Measurements from ENCODE around the gene RAB17. TPM values are rescaled to one million over a fixed set of nuclear protein-coding genes. Genes with fewer than 3 reads are reported as not detected.

The RAB17 gene
- total and polyA plus RNA-seq, 8 donors, result 19.2 to 130 (median 30.7) TPM

DNA sequence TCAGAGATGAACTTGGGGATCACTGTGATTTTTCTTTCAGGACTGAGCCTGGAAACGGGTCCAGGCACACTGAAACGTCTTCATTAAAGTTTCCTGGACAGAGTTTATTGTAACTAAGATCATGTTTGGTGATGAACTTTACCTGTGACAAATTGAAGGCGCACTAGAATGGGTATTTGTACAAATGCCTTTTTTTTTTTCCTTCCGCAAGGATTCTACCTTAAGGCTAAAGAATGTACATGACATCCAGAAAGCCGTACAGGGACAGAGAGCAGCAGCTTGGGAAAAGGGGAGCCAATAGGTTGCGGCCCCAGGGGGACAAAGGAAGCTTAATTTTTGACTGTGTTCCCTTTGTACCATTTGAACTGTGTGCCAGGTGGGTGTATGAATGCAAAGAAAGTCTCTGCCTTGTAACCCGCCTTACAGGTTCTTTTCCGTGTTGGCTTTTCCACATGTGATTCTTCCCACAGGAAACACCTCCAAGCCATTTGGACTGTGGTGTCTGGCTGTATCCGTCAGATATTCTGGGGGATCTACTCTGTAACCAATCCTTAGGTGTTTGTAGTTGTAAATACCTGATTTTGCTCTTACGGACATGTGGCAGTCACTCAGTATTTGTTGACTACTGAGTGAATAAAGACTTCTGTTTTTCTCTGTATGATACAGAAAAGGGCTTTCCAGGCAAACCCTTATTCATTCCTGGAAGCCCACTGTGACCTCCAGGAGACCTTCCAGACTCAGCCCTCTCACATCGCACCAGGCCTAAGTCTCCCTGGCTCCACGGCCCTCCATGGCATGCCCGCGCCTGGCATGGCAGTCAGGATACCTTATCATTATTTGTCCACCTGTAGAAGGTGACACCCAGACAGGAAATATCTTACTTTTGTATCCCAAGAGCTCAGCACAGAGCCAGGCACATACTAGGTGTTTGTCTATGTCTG lies 38.0 kb upstream of the RAB17 start:
- FAIRE-seq (no peak), ATAC-seq (peak in 3 of 4 donors; percentile 30 to 58 (median 49)), DNase-seq (peak in 1 of 6 donors; percentile 28)
- Histone ChIP-seq H3K4me3 (peak overlapping the region; percentile 40 to 79 (median 65)), H3K4me1 (peaks cover 0 to 7% (median 3%) of the 10 kb centered on the region in 3 donors), H3K9me3 (no peaks in the 10 kb centered on the region), H3K27ac (peak overlapping the region in 1 of 4 donors; percentile 16), H3K36me3 (no peaks in the 10 kb centered on the region), H3K27me3 (no peaks in the 10 kb centered on the region)
- intact Hi-C loops (cut with DNase I), result no loop called here
- TF ChIP-seq, protein P1, sequence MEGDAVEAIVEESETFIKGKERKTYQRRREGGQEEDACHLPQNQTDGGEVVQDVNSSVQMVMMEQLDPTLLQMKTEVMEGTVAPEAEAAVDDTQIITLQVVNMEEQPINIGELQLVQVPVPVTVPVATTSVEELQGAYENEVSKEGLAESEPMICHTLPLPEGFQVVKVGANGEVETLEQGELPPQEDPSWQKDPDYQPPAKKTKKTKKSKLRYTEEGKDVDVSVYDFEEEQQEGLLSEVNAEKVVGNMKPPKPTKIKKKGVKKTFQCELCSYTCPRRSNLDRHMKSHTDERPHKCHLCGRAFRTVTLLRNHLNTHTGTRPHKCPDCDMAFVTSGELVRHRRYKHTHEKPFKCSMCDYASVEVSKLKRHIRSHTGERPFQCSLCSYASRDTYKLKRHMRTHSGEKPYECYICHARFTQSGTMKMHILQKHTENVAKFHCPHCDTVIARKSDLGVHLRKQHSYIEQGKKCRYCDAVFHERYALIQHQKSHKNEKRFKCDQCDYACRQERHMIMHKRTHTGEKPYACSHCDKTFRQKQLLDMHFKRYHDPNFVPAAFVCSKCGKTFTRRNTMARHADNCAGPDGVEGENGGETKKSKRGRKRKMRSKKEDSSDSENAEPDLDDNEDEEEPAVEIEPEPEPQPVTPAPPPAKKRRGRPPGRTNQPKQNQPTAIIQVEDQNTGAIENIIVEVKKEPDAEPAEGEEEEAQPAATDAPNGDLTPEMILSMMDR (IDR thresholded peaks at IDR 0.05), result no peak
- whole genome bisulfite sequencing, 2 donors, result 29% methylated on average over 14 of the region's 14 CpGs

DNA sequence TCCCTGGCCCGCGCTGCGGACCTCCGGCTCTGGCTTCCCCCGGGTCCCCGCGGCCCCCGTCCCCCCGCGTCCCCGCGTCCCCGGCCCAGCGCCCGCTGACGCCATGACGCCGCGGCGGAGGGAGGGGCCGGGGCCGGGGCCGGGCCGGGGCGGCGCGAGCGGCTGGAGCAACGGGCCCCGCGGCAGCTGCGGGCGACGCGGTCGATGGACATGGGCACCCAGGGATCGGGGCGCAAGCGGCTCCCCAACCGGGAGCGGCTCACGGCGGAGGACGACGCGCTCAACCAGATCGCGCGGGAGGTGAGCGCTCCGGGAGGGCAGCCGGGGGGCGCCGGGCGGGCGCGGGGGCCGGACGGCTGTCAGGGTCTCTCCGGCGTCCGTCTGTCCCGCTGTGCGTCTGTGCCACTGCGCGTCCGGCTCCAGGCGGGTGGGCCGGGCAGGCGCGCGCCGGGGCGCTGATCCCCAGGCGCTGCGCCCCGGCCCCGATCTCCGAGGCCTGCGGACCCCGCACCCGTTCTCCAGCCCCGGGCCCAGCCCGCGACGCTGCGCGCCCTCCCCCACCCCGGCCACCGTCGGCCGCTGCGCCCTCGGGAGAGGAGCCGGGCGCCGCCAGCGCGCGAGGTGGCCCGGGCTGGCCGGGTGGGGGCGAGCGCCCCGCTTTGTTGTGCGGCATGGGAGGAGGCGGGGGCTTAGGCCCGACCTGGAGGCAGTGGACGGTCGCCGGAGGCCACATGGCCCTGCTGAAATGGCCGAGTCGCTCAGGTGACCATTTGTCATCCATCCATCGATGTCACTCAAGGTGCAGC lies 37.1 kb upstream of the RAB17 start, which contains the start of gene LRRFIP1:
TSS of gene LRRFIP1 (plus strand) at position 147 of the 806 bp plus-strand sequence. CDS start at position 205, 58 bp downstream.
- FAIRE-seq (no peak), ATAC-seq (peak; percentile 73 to 89 (median 76)), DNase-seq (peak in 5 of 6 donors; percentile 34 to 83 (median 60))
- WGBS, 2 donors, result 1% methylated on average over 76 to 114 of the region's 114 CpGs
- Histone ChIP-seq H3K9me3 (no peaks in the 10 kb centered on the region), H3K4me1 (peaks cover 0 to 7% (median 3%) of the 10 kb centered on the region in 3 donors), H3K27me3 (no peaks in the 10 kb centered on the region), H3K36me3 (no peaks in the 10 kb centered on the region), H3K4me3 (peak within 1 kb of the TSS; percentile 40 to 79 (median 65)), H3K27ac (no peak within 1 kb of the TSS)
- TF ChIP-seq, protein P1 (IDR thresholded peaks at IDR 0.05), result no peak
- intact Hi-C loops (cut with DNase I), result no loop called here

DNA sequence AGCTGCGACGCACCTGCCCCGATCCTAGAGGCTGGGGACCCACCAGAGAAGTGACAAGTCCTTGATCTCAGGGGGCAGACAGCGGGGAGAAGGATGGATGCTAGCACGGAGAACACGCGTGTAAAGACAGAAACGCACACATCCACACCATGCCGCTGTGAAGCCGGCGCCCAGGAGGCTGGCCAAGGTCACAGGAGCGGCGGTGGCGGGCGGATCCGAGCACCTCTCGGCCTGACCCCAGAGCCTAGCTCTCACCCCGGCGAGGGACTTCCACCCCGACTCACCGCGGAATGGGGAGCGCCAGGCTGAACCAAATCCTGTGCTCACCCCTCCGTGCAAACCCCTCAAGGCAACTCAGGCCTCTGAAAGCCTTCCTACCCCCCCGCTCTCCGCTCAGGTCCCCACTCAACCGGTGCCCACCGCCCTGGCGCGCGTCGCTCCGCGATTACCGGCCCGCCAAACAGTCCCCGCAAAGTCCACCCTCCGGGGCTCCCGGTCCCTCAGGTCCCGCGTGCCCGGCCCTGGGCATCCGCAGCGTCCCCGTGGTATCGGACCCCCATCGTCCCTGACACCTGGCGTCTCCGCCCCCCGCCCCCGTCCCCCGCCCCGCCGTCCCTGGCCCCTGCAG lies 36.4 kb upstream of the RAB17 start:
- H3K27me3 ChIP-seq, result no peaks in the 10 kb centered on the region
- intact Hi-C loops (cut with DNase I), result no loop called here
- DNase-seq, result peak in 3 of 6 donors; percentile 20 to 79 (median 72)
- ATAC-seq, result peak; percentile 51 to 56 (median 54)
- H3K36me3 ChIP-seq, result no peaks in the 10 kb centered on the region
- H3K9me3 ChIP-seq, result no peaks in the 10 kb centered on the region
- no peak overlapping the region for H3K27ac ChIP-seq
- TF ChIP-seq, protein P1 (IDR thresholded peaks at IDR 0.05), result no peak
- FAIRE-seq, result no peak
- peak overlapping the region; percentile 40 to 79 (median 65) for H3K4me3 ChIP-seq
- 10 to 18% methylated on average over 35 to 54 of the region's 54 CpGs for WGBS, 2 donors
- peaks cover 0 to 7% (median 3%) of the 10 kb centered on the region in 3 donors for H3K4me1 ChIP-seq

DNA sequence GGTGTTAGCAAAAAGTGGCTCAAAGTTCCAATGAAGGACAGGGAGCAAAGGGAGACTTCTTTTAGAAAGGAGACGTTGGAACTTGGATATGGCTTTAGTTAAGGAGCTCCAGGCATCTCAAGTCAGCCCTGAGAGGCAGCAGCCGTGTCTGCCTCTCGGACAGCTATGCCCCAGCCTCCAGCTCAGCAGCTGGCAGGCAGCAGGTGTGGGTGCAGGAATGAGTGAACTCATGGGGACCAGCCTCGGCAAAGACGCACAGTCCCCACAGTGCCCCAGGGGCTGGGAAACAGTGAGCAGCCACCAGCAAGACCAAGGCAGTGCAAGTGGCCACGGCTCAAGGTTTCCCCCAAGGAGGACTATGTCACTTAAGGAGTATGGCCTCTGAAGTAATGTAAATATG lies 35.2 kb upstream of the RAB17 start:
- H3K27ac ChIP-seq, result no peak overlapping the region
- 68 to 86% methylated on average over 6 of the region's 6 CpGs for WGBS, 2 donors
- DNase-seq (no peak), ATAC-seq (no peak), FAIRE-seq (no peak)
- H3K27me3 ChIP-seq, result no peaks in the 10 kb centered on the region
- peaks cover 0 to 7% (median 3%) of the 10 kb centered on the region in 3 donors for H3K4me1 ChIP-seq
- H3K9me3 ChIP-seq, result no peaks in the 10 kb centered on the region
- H3K4me3 ChIP-seq, result no peak overlapping the region
- intact Hi-C loops (cut with DNase I), result no loop called here
- TF ChIP-seq, protein P1 (IDR thresholded peaks at IDR 0.05), result no peak
- H3K36me3 ChIP-seq, result no peaks in the 10 kb centered on the region

All from pancreas (tissue), 10 donors.